Measurements from ENCODE around the gene PCDH9. TPM values are rescaled to one million over a fixed set of nuclear protein-coding genes. Genes with fewer than 3 reads are reported as not detected.

Gene PCDH9
- total RNA-seq, 1 experiment from 2014 or later, result 5.8 TPM

DNA sequence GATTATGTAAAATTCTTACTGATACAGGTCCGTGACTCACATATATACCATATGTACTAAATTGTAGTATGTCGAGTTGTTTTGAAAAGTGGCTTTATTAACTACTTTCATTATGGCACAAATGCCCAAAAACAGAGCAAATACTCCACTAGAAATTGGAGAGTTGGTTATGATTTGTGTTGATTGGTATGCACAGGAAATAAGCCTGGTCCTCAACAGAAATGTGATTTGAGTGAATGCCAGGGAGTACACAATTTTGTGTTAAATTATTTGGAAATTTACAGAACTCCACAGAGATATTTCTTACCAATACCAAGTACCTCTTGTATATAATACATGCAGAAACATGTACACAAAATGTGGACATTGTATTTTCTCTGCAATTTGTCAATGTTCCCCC lies 676.7 kb downstream of the PCDH9 start:
- Histone ChIP-seq H3K4me1 (ENCODE audit: insufficient read depth, low read length, poor library complexity, severe bottlenecking) (no peaks in the 10 kb centered on the region), H3K9me3 (ENCODE audit: low read depth, low read length, poor library complexity, severe bottlenecking) (no peaks in the 10 kb centered on the region), H3K27me3 (replicated peaks; ENCODE audit: insufficient read depth, low read depth, low read length, poor library complexity) (no peaks in the 10 kb centered on the region), H3K4me3 (ENCODE audit: low read depth, low read length, poor library complexity, severe bottlenecking) (no peak overlapping the region), H3K27ac (ENCODE audit: low read depth, low read length, poor library complexity, severe bottlenecking) (no peak overlapping the region), H3K36me3 (ENCODE audit: insufficient read depth, low read length, poor library complexity, severe bottlenecking) (no peaks in the 10 kb centered on the region)
- DNase-seq (ENCODE audit: low spot score), result no peak
- POLR2A ChIA-PET (ENCODE audit: low non-redundant PET), result no interaction called here
- intact Hi-C loops (cut with micrococcal nuclease; ENCODE audit: unreplicated experiment), result no loop called here
- no TSS peak for BruUV-seq (replicated peaks)
- CTCF ChIA-PET, result no interaction called here
- TF ChIP-seq, protein P1, sequence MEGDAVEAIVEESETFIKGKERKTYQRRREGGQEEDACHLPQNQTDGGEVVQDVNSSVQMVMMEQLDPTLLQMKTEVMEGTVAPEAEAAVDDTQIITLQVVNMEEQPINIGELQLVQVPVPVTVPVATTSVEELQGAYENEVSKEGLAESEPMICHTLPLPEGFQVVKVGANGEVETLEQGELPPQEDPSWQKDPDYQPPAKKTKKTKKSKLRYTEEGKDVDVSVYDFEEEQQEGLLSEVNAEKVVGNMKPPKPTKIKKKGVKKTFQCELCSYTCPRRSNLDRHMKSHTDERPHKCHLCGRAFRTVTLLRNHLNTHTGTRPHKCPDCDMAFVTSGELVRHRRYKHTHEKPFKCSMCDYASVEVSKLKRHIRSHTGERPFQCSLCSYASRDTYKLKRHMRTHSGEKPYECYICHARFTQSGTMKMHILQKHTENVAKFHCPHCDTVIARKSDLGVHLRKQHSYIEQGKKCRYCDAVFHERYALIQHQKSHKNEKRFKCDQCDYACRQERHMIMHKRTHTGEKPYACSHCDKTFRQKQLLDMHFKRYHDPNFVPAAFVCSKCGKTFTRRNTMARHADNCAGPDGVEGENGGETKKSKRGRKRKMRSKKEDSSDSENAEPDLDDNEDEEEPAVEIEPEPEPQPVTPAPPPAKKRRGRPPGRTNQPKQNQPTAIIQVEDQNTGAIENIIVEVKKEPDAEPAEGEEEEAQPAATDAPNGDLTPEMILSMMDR (conservative IDR thresholded peaks at IDR 0.05; ENCODE audit: low read depth, low read length), result no peak
- no peak for TF ChIP-seq EZH2 (IDR thresholded peaks at IDR 0.05; ENCODE audit: borderline replicate concordance, low read depth, low read length, poor library complexity, severe bottlenecking)

DNA sequence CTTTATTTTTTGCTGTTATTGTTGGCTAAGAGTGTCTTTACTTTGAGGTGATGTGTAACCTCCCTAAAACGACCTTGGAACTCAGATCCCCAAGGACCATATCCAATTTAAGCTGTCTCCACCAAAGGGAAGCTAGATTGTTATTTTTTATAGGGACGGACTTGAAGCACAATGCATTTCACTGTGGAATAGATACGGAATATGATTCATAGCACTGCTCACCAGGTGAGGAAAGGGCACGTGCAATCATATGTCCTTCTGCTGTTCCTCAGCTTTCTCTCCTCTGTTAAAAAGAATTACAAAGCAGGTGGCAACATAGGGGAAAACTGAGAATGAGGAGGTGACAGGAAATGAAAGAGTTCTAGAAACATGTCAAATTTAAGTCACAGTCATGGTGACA lies 679.0 kb downstream of the PCDH9 start:
- intact Hi-C loops (cut with micrococcal nuclease; ENCODE audit: unreplicated experiment), result no loop called here
- POLR2A ChIA-PET (ENCODE audit: low non-redundant PET), result no interaction called here
- Histone ChIP-seq H3K4me1 (ENCODE audit: insufficient read depth, low read length, poor library complexity, severe bottlenecking) (no peaks in the 10 kb centered on the region), H3K9me3 (ENCODE audit: low read depth, low read length, poor library complexity, severe bottlenecking) (no peaks in the 10 kb centered on the region), H3K4me3 (ENCODE audit: low read depth, low read length, poor library complexity, severe bottlenecking) (no peak overlapping the region), H3K27me3 (replicated peaks; ENCODE audit: insufficient read depth, low read depth, low read length, poor library complexity) (no peaks in the 10 kb centered on the region), H3K27ac (ENCODE audit: low read depth, low read length, poor library complexity, severe bottlenecking) (no peak overlapping the region), H3K36me3 (ENCODE audit: insufficient read depth, low read length, poor library complexity, severe bottlenecking) (no peaks in the 10 kb centered on the region)
- CTCF ChIA-PET, result no interaction called here
- TF ChIP-seq, protein P1 (conservative IDR thresholded peaks at IDR 0.05; ENCODE audit: low read depth, low read length), result no peak
- no peak for TF ChIP-seq EZH2 (IDR thresholded peaks at IDR 0.05; ENCODE audit: borderline replicate concordance, low read depth, low read length, poor library complexity, severe bottlenecking)
- DNase-seq (ENCODE audit: low spot score), result no peak
- no TSS peak for BruUV-seq (replicated peaks)

GRCh38 chr13:66547685-66548084 lies 682.5 kb downstream of the PCDH9 start:
- no peak overlapping the region for H3K27ac ChIP-seq (ENCODE audit: low read depth, low read length, poor library complexity, severe bottlenecking)
- intact Hi-C loops (cut with micrococcal nuclease; ENCODE audit: unreplicated experiment), result no loop called here
- BruUV-seq (replicated peaks), result no TSS peak
- ChIA-PET CTCF (no interaction called here), POLR2A (ENCODE audit: low non-redundant PET) (no interaction called here)
- no peak overlapping the region for H3K4me3 ChIP-seq (ENCODE audit: low read depth, low read length, poor library complexity, severe bottlenecking)
- H3K27me3 ChIP-seq (replicated peaks; ENCODE audit: insufficient read depth, low read depth, low read length, poor library complexity), result no peaks in the 10 kb centered on the region
- no peaks in the 10 kb centered on the region for H3K4me1 ChIP-seq (ENCODE audit: insufficient read depth, low read length, poor library complexity, severe bottlenecking)
- no peak for TF ChIP-seq EZH2 (IDR thresholded peaks at IDR 0.05; ENCODE audit: borderline replicate concordance, low read depth, low read length, poor library complexity, severe bottlenecking)
- TF ChIP-seq, protein P1 (conservative IDR thresholded peaks at IDR 0.05; ENCODE audit: low read depth, low read length), result no peak
- no peak for DNase-seq (ENCODE audit: low spot score)
- no peaks in the 10 kb centered on the region for H3K36me3 ChIP-seq (ENCODE audit: insufficient read depth, low read length, poor library complexity, severe bottlenecking)
- H3K9me3 ChIP-seq (ENCODE audit: low read depth, low read length, poor library complexity, severe bottlenecking), result no peaks in the 10 kb centered on the region

Measured in A673 (cell line).